HL-60 (cell line): ENCODE measurements around the gene NID2.

Experiments
- CTCF ChIP-seq: IDR thresholded peaks from one replicate; pipeline ENCODE4 v1.5.1; 2011; ENCODE audit warnings: low read length, control low read depth, inconsistent platforms; ENCODE audit not compliant: insufficient read depth
- GABPA ChIP-seq: IDR thresholded peaks from 2 replicates; pipeline ENCODE4 v1.6.1; 2012; ENCODE audit warnings: low read depth
- POLR2AphosphoS5 ChIP-seq: IDR thresholded peaks from 2 replicates; pipeline ENCODE4 v1.6.1; 2012; ENCODE audit warnings: low read depth
- REST ChIP-seq: IDR thresholded peaks from 2 replicates; pipeline ENCODE4 v1.6.1; 2012; ENCODE audit warnings: low read depth; ENCODE audit not compliant: insufficient replicate concordance

GRCh38 chr14:52015411-52016030 is 53.3 kb downstream of the NID2 start:
- TF ChIP-seq CTCF (no peak), GABPA (no peak), POLR2AphosphoS5 (no peak), REST (no peak)
